Muscle layer of colon (tissue), 2 donors: ENCODE results near the gene ADGRD1.
"Not testable (repeated sequence)": the region's sequence is repeated elsewhere in the genome, so short reads cannot be mapped to it uniquely, and the experiment has no call there.

Experiments used
- H3K27ac ChIP-seq: one replicate; pipeline ENCODE4 v1.7.0; 2013; ENCODE audit warnings: low read depth, mild to moderate bottlenecking, low read length, moderate library complexity
- H3K27me3 ChIP-seq, 2 donors: one replicate each; pipeline ENCODE4 v1.7.0; 2013; ENCODE audit warnings: low read length in 2 of 2, mild to moderate bottlenecking in 2 of 2; ENCODE audit not compliant: insufficient read depth in 2 of 2, control insufficient read depth in 1 of 2
- H3K36me3 ChIP-seq: one replicate; pipeline ENCODE4 v1.7.0; 2013; ENCODE audit warnings: mild to moderate bottlenecking, low read length; ENCODE audit not compliant: insufficient read depth
- H3K4me1 ChIP-seq: one replicate; pipeline ENCODE4 v1.7.0; 2013; ENCODE audit warnings: mild to moderate bottlenecking, low read length; ENCODE audit not compliant: insufficient read depth
- H3K4me3 ChIP-seq, 2 donors: one replicate each; pipeline ENCODE4 v1.7.0; 2013; ENCODE audit warnings: low read length in 2 of 2, low read depth in 1 of 2, mild to moderate bottlenecking in 1 of 2, moderate library complexity in 1 of 2
- H3K9ac ChIP-seq: one replicate; pipeline ENCODE4 v1.7.0; 2013; ENCODE audit warnings: low read length
- H3K9me3 ChIP-seq: one replicate; pipeline ENCODE4 v1.7.0; 2013; ENCODE audit warnings: mild to moderate bottlenecking, low read length
- donor health status: abdominal sarcoma.
- donor health status: Adenocarcinoma of cecum.

ADGRD1 gene

DNA sequence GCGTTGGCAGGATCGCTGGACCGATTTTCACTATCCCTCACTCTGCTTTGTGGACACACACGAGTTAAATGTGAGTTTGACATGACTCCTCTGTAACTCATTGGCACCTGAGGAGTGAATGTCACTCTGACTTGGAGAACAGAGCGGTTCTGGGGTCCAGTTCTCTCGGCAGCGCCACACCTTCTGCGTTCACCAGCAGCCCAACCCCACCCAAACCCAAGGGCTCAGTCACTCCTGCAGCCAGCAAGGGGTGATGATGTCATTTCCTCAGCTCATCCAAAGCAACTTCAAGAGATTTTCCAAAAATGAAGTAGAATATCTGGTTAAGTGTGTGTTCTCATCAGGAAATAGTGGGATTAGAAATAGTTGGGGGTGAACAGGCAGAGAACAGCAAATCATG lies 36.3 kb downstream of the ADGRD1 start:
- Histone ChIP-seq H3K4me3 (no peak overlapping the region), H3K9ac (no peak overlapping the region), H3K9me3 (no peaks in the 10 kb centered on the region), H3K27ac (no peak overlapping the region), H3K27me3 (no peaks in the 10 kb centered on the region), H3K4me1 (no peaks in the 10 kb centered on the region), H3K36me3 (peaks cover 8% of the 10 kb centered on the region)

DNA sequence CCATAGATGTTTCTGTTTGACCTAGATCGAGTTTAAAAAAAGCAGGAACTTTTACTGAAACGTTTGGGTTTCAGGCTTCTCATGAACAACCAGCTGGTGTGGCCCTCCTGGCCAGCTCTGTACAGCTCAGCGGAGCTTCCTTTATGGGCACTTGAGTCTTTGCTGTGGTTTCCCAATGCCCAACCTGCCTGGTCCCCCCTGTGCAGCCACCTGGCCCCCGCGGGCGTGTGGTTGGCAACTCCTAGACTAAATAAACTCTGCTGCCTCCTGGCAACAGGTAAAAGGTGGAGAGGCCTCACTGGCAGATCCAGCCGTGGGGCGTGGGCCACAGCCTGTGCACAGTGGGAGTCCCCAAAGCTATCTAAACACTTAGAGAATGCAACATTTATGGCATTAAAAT lies 38.7 kb downstream of the ADGRD1 start:
- no peak overlapping the region for H3K27ac ChIP-seq
- H3K4me1 ChIP-seq = no peaks in the 10 kb centered on the region
- H3K36me3 ChIP-seq = peaks cover 8% of the 10 kb centered on the region
- H3K9ac ChIP-seq = no peak overlapping the region
- no peak overlapping the region for H3K4me3 ChIP-seq
- H3K9me3 ChIP-seq = no peaks in the 10 kb centered on the region
- no peaks in the 10 kb centered on the region for H3K27me3 ChIP-seq

DNA sequence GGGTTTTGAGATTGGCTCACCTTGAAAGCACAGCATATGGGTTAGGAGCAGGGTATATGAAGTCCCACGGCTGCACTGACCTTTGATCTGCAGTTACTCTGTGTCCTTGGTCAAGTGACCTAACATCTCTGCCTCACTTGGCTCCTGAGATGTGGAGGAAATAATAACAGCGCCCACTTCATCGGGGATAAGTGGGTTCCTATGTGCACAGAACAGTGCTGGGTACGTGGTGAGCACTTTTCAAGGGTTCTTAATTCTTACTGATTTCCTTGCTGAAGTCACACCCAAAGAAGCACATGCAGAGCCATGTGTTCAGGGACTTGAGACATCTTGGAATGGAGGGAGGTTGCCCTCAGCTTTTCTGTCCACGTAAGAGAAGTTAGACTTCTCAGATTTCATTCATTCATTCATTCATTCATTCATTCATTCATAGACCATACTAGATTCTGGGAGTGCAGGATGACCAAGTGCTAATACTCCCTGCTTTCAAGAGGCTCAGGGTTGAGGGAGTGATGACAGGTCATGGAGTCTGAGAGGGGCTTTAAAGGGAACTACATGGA lies 39.4 kb downstream of the ADGRD1 start:
- Histone ChIP-seq H3K9me3 (no peaks in the 10 kb centered on the region), H3K27ac (no peak overlapping the region), H3K27me3 (no peaks in the 10 kb centered on the region), H3K9ac (no peak overlapping the region), H3K4me1 (no peaks in the 10 kb centered on the region), H3K4me3 (no peak overlapping the region), H3K36me3 (peaks cover 8% of the 10 kb centered on the region)

DNA sequence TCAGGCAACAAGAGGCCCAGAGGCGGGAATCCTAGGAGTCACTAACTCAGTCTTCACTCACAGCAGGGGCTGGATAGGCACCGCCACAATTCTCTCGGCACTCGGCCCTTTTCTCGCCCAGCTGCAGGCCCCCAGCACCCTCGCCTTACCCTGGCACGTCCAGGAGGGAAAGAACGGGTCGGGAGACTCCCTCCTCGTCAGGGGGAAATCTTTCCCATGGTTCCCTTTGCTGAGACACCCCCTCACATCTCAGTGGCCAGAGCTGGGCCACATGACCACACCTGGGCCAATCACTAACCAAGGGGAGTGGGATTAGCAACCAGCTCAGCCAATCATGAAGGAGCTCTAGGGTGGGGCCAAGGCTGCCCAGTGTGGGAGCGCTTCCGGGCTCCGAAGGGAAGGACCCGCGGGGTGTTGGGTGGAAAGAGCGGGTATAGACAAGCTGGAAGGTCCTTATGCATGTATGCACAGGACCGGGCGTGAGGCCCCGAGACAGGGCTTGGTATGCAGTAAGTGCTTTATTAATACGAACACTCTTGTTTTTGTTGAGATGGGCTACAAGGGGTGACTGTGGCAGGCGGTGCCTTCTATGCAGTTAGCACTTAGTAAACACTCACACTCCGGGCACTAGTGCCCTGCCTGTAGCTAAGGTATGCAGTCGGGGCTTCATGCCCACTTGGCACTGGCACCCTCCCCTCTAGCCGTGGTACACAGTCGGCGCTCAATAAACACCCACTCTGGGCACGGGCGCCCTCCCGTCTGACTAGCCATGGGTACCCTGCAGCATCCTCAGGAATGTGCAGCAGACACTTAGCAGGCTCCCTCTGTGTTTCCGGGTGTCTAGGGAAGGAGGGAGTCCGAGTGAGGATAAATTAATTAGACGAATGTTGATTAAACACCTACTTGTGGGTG lies 40.3 kb downstream of the ADGRD1 start:
- Histone ChIP-seq H3K4me1 (no peaks in the 10 kb centered on the region), H3K36me3 (peaks cover 8% of the 10 kb centered on the region), H3K4me3 (no peak overlapping the region), H3K27ac (no peak overlapping the region), H3K9me3 (no peaks in the 10 kb centered on the region), H3K9ac (no peak overlapping the region), H3K27me3 (no peaks in the 10 kb centered on the region)

DNA sequence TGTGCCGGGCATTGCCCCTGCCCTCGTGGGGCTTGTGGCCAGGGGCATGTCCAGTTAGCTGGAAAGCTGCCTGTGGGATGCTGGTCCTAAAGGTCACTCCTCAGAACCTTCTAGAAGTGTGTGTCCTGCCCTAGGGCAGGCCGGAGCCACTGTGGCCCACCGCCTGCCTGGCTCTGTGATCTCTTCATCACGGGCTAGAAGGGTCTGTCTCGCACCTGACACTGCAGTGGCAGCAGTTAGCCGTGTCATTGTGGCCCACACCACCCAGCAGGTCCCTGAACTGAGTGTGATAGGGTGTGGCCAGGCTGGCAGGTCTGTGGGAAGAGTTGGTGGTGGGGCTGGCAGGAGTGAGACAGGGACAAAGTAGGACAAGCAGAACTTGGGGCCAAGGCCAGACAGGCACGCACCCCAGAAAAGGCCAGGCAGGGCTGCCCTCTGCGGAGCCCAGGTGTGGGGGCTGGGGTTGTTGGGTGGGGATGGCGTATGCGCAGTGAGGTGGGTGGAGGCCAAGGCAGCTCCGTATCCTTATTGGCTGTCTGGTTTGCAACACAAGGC lies 41.2 kb downstream of the ADGRD1 start:
- H3K27ac ChIP-seq = no peak overlapping the region
- no peaks in the 10 kb centered on the region for H3K4me1 ChIP-seq
- no peaks in the 10 kb centered on the region for H3K9me3 ChIP-seq
- no peaks in the 10 kb centered on the region for H3K27me3 ChIP-seq
- peaks cover 8% of the 10 kb centered on the region for H3K36me3 ChIP-seq
- no peak overlapping the region for H3K9ac ChIP-seq
- H3K4me3 ChIP-seq = no peak overlapping the region

DNA sequence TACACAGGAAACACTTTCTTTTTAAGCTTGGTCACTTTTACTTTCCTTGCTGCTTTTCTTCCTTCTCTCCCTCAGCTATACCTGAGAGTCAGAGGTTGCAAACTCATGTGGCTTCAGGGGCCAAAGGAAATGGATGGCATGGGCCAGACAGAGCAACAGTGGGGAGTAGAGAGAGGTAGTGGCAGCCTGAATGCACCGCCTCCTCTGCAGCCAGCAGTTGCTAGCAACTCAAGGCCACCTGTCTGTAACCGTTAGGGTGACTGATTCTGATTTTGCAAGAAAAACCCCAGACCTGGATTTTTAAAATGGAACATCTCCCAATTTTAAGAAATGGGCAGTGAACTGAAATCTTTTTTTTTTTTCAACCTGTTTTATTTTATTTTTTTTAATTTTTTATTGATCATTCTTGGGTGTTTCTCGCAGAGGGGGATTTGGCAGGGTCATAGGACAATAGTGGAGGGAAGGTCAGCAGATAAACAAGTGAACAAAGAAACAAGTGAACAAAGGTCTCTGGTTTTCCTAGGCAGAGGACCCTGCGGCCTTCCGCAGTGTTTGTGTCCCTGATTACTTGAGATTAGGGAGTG lies 41.8 kb downstream of the ADGRD1 start:
- H3K4me3 ChIP-seq, H3K9me3 ChIP-seq, H3K9ac ChIP-seq, H3K4me1 ChIP-seq, H3K36me3 ChIP-seq, H3K27me3 ChIP-seq, H3K27ac ChIP-seq: not testable (repeated sequence)

DNA sequence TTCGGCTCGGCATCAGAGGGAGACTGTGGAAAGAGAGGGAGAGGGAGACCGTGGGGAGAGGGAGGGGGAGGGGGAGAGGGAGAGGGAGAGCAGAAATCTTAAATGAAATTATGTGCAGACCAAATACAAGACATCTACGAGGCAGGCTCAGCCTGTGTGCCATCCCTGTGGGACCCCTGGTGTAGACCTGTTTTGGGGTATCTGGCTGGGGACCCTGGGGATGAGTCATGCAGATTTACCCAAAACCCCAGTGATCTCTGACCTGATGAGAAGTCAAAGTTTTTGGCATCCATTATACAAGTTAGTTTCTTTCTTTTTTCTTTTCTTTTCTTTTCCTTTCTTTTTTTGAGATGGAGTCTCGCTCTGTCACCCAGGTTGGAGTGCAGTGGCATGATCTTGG lies 44.4 kb downstream of the ADGRD1 start:
- Histone ChIP-seq H3K27ac (no peak overlapping the region), H3K4me3 (no peak overlapping the region), H3K4me1 (no peaks in the 10 kb centered on the region), H3K9ac (no peak overlapping the region), H3K9me3 (no peaks in the 10 kb centered on the region), H3K27me3 (no peaks in the 10 kb centered on the region), H3K36me3 (peaks cover 5% of the 10 kb centered on the region)

DNA sequence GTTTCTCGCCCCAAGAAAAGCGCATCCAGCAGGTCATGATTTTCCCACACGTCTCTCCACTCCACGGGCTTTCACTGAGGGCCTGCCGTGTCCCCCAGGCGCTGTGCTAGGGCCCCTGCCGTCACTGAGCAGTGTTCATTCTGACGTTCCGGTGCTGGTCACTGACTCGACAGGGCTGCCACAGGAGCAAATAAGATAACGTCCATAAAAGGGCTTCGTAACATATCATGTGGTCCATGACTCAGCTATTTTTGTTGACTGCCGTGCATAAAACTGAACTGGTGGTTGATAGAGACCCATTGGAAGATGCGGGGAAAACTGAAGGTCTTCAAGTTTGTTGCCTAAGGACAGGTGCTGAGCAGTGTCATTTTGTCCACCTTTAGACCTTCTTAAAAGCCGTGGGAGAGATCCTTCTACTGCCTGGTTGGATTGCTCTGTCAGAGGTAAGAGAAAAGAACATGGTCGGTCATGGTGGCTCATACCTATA lies 46.3 kb downstream of the ADGRD1 start:
- H3K9ac ChIP-seq = no peak overlapping the region
- H3K4me3 ChIP-seq = no peak overlapping the region
- H3K27me3 ChIP-seq = peaks cover 0 to 4% of the 10 kb centered on the region in 2 donors
- H3K36me3 ChIP-seq = no peaks in the 10 kb centered on the region
- H3K27ac ChIP-seq = no peak overlapping the region
- H3K4me1 ChIP-seq = no peaks in the 10 kb centered on the region
- no peaks in the 10 kb centered on the region for H3K9me3 ChIP-seq

DNA sequence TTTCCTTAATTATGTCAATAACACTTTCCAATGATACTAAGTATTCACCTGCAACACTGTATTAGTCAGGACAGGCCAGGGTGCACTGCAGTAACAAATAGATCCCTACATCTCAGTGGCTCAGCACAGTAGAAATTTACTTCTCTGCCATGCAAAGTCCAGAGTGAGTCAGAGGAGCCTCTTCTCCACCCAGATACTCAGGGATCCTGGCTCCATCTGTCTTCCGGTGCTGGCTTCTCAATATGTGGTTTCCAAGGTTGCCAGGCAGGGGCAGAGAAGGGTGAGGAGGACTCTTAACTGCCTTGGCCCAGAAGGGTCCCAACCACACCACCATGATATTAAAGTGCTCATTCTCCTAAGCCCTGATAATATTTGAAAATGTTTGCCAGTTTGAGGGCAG lies 47.8 kb downstream of the ADGRD1 start:
- no peak overlapping the region for H3K9ac ChIP-seq
- no peak overlapping the region for H3K27ac ChIP-seq

DNA sequence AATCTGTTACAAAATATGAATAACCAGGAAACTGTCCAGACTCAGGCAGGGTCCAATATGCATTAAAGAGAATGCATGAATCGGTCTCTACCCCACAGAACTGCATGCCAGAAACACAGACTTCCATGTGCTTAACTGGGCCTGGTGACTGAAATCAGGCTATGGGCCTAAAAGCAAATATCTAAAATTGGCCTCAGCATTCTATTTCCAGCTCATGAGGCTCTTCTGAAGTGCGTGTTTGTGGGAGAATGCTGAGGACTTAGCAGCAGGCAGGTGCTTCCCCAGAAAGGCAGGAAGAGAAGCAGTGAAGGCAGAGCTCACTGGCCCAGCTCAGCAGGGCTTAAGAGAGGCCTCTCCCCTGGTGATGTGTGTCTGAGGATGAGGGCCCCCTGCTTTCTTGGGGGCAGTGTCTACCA lies 48.5 kb downstream of the ADGRD1 start:
- Histone ChIP-seq H3K27ac (no peak overlapping the region), H3K4me3 (no peak overlapping the region), H3K27me3 (peaks cover 0 to 4% of the 10 kb centered on the region in 2 donors), H3K4me1 (peaks cover 6% of the 10 kb centered on the region), H3K9me3 (no peaks in the 10 kb centered on the region), H3K36me3 (no peaks in the 10 kb centered on the region), H3K9ac (no peak overlapping the region)

More for the DNA sequence above, 47.8 kb downstream of the ADGRD1 start:
- Histone ChIP-seq H3K27me3 (peaks cover 0 to 4% of the 10 kb centered on the region in 2 donors), H3K9me3 (no peaks in the 10 kb centered on the region), H3K4me1 (no peaks in the 10 kb centered on the region), H3K36me3 (no peaks in the 10 kb centered on the region), H3K4me3 (no peak overlapping the region)

DNA sequence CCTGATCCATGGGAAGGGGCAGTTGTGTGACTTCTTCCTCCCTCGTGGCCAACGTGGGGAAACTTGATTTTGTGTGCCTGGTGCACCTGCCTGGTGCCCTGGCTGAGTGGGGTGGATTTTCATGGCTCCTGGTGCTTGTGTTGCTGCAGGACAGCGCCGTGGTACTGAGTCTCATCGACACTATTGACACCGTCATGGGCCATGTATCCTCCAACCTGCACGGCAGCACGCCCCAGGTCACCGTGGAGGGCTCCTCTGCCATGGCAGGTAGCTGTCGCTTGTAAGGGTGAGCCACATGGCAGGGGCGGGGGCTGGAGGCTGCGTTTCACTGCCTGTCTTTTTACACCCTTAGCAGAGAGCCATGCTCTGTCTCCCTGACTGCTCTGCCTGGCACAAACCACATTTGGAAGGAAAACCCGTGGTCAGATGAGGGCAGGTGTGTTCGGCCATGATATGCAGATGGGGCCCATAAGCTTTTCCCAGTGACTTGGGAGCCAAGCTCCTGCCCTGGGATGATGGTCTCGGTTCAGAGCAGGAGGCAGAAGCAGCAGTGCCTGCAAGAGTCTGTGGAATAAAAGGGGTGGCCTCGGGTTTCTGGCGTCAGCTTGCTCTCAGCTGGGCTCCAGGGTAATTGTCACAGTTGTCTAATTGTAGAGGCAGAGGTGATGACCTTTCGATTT lies 49.5 kb downstream of the ADGRD1 start:
- Histone ChIP-seq H3K27ac (no peak overlapping the region), H3K9ac (no peak overlapping the region), H3K36me3 (no peaks in the 10 kb centered on the region), H3K9me3 (no peaks in the 10 kb centered on the region), H3K27me3 (peaks cover 0 to 4% of the 10 kb centered on the region in 2 donors), H3K4me1 (peaks cover 16% of the 10 kb centered on the region), H3K4me3 (no peak overlapping the region)
